Measurements from ENCODE around the gene LRCH1. TPM values are rescaled to one million over a fixed set of nuclear protein-coding genes. Genes with fewer than 3 reads are reported as not detected.

Gene LRCH1
- total RNA-seq, 1 experiment from 2014 or later, result 5.3 TPM

DNA sequence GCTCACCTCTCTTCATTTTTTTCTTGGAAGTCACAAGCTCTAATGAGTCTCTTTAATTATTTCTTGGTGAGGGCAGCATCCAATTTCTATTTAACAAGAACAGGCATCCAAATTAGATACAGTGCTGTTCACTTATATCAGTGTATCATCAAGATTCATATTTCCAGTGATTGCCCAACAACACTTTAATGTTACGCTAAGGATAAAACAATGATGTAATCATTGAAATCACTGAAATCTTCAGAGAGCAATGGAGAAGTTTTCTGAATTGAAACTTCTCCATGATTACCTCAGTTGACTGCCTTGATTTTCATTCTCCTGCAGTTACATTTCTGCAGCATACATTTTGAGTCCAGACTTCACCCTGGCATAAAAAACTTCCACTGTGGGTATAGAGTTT is 17.1 kb upstream of the LRCH1 start:
- DNase-seq (ENCODE audit: low read depth), result no peak

DNA sequence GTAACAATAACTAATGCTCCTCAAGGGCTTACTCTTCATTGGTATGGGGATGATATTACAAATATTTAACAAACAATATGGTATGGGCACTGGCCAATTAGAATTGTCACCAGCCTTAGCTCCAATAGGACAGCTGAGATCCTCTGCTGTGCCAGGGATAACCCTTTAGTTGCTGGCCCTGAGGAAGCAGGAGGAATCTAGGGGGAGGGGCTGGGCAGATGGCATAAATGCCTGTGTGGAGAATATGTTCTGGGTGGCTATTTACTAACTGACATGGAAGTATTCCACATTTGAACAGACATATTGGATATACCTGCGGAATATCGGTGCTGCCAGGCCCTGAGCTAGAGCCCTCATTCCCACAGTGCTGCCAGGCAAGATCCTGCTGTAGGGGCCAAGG is 16.6 kb upstream of the LRCH1 start:
- no peak for DNase-seq (ENCODE audit: low read depth)

DNA sequence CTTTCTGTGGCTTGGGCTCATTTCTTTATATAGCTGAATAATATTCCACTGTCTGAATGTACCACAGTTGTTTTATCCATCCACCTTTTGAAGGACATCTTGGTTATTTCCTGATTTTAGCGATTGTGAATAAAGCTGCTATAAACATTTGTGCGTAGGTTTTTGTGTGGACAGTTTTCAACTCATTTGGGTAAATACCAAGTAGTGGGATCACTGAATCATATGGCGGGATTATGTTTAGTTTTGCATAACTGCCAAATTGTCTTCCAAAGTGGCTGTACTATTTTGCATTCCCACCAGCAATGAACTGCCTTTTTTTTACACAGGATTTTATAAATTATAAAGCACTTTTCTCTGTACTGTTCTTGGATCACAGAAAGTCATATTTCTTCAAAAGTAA is 13.7 kb upstream of the LRCH1 start:
- DNase-seq (ENCODE audit: low read depth), result no peak

DNA sequence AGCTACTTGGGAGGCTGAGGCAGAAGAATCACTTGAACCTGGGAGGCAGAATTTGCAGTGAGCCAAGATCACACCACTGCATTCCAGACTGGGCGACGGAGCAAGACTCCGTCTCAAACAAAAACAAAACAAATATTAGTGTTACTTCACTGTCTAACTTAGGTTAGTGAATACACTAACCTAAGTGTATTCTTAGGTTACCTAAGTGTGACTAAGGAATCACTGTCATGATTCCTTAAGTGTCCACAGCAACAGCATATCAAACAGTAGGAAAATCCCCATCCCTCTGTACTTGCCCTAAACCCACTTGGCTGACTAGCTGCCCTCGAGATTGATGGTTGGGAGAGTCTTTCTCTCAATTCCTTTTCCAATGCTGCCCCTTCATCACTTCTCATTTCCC is 11.8 kb upstream of the LRCH1 start:
- no peak for DNase-seq (ENCODE audit: low read depth)

DNA sequence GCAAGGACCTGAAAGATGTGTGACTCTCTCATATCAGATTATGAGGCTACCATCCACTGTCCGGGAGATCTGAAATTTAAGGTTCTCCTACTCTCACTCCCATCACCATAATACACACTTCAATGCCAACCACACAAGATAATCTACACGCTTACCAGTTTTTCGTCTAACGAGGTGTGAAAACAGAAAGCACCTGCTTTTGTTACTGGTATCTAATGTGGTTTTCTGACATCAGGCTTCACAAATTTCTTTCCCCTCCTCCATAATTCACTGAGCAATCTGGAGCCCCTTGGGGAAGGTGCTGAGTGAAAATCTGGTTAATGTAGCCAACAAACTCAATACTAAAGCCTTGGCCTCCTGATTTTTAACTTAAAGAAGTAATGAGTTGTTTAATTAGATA is 10.1 kb upstream of the LRCH1 start:
- no peak for DNase-seq (ENCODE audit: low read depth)

DNA sequence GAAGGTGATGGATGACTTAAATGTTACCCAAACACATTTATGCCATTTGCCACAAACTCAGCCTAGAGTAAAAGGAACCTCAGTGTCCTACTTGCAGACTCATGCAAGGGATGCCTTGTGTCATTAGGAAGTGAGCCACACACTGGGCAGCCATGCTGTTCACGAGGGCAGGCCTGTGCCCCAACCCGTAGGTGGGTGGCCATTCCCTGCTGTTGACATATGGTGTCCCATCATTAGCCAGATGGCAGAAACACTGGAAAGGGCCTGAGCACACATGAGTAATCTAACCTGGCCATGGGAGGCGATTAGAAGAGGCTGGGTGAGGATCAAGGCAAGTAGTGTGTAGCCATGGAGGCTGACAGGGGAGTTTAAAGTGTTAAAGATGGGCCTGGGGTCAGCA is 9.7 kb upstream of the LRCH1 start:
- DNase-seq (ENCODE audit: low read depth), result no peak

DNA sequence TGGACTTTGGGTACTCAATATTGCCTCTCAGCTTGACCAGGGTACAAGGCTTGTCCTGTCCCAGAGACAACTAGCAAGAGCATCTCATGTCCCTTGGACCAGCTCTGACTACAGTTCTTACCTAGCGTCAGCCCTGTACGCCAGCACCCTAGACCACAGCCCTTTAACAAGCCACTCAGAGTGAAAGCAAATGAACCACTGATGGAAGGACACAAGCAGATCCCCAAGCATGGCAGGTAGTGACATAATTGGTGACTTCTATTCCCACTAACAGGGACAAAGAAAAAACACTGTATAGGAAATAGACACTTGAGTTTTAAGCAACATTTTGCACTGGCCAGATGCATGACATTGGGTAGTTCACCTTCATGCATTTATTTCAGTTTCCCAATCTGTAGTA is 8.8 kb upstream of the LRCH1 start:
- DNase-seq (ENCODE audit: low read depth), result no peak

DNA sequence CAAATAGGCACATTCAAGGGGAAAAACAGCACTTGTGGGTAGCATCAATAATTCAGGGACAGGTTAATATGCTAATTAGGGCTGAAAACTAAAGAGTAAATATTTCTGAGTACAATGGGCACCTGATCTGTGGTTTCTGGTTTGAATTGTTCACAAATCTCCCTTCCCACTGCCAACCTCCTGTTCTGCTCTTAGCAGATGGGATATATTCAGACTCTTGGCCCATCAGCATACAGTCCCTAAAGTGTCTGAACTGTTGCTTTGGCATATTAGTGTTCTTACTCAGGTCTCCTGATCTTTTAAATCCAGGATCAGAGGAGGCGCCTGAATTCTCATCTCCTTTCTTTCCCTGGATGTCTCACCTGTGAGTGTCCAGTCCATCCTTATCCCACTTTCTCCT is 8.2 kb upstream of the LRCH1 start:
- no peak for DNase-seq (ENCODE audit: low read depth)

DNA sequence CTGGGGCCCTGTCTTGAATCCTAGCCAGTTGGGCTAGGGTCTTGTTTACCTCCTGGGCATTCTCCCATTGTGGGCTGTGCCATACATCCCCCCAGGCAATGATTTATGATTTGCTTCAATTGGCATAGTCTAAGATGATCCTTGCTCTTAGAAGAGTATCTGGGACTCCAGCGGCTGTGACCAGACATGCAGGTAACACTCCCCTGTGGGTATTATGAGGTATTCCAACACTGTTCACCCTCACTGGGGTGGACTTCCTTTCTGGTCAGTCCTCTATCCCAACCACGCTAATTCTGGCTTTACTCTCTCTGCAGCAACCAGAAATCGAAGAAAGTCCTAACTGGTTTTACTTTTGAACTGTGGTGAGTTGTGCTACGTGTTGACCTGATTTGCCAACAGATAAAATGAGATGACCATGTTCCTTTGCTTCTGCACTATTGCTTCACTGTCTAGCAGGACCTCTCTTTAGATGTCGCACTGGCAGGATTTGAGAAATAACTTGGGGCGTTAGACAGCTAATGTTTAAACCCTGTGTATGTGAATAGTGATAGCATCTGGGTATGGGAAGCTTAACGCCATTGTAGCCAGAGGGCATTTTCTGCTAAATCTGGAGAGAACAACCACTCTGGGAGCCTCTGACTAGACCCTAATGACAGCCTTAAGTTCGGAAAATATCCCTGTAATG is 6.7 kb upstream of the LRCH1 start:
- DNase-seq (ENCODE audit: low read depth), result no peak

DNA sequence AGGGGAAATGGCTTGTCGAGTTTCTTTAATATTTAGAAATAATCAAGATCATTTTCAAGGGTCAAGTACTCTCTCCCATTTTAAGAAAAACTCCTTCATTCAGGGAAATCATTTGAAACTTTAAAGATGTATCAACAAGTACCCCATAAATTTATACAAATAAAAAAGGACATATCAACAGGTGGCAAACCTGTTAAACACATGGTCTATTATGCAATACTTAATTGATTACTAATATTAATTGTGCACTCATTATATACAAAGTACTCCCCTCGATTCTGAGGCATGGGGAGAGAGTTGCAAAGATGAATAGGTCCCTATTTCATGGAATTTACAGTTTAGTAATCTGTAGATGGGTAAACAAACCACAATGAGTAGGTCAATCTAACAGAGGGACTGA is 2.1 kb upstream of the LRCH1 start:
- no peak for DNase-seq (ENCODE audit: low read depth)

DNA sequence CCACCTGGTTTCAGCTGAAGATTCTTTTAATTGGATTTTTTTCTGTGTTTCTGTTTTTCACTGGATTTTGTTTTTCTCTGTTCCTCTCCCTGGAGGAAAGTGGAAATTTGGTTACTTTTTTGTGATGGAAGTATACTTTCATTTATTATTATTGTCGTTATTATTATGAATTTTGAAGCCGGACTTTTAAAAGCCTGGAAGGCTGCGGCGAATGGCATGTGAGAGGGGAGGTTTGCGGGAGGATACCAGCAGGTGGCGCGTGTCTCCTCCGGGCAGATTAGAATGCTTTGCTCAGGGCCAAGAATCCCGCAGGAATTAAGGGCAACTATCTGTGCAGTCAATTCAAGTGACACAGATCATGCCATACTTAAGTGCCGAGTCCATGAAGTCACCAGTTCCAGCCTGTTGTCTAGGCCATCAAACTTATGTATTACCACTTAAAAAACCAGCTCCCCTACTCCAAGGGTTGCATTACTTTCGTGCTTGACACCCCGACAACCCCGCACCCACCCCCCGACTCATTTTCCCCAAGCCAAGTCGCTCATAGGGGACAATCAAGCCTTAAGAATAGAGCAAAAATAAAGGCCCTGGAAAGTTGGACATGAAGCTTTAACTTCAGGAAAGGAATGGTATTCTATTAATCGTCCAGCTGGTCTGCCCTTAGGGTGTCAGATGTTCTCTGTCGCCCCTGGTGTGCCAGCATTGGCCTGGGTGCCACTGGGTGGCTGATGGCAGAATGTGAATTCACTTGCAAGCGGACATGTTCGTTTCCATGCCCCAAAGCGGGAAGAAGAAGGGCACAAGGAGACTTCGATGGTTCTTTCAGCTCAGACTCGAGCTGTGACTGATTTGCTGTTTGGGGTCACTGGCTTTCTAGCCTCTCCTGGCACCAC is 1.3 kb upstream of the LRCH1 start:
- peak; percentile 72 for DNase-seq (ENCODE audit: low read depth)

DNA sequence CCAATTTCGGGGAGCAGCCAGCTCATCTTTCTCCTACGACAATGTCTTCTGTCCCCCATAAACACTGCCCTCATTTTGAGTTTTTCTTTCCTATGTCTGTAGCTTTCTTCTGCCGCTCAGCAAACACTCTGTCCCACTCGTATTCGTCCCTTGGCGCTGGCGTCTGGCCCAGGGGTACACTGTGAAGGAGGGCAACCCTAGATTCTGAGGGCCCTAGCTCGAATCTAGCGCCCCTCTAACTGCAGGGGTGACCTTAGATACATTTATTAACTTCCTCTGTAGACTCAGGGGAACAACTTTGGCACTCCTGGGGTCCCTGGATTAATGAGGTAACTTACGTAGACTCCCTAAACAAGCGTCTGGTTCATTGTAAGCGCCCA is 677 bp upstream of the LRCH1 start:
- DNase-seq (ENCODE audit: low read depth), result no peak

DNA sequence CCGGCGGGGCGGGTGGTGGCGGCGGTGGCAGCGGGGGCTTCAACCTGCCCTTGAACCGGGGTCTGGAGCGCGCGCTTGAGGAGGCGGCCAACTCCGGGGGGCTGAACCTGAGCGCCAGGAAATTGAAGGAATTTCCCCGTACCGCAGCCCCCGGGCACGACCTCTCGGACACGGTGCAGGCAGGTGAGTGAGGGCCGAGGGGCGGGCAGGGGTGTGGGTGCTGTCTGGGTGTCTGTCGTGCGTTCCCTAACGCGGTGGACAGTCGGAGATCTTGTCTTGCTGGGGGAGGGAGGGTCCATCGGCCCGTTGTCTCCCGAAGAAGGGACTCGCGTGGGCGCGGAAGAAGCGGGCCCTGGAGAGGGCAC is 533 bp downstream of the LRCH1 start:
- DNase-seq (ENCODE audit: low read depth), result no peak

DNA sequence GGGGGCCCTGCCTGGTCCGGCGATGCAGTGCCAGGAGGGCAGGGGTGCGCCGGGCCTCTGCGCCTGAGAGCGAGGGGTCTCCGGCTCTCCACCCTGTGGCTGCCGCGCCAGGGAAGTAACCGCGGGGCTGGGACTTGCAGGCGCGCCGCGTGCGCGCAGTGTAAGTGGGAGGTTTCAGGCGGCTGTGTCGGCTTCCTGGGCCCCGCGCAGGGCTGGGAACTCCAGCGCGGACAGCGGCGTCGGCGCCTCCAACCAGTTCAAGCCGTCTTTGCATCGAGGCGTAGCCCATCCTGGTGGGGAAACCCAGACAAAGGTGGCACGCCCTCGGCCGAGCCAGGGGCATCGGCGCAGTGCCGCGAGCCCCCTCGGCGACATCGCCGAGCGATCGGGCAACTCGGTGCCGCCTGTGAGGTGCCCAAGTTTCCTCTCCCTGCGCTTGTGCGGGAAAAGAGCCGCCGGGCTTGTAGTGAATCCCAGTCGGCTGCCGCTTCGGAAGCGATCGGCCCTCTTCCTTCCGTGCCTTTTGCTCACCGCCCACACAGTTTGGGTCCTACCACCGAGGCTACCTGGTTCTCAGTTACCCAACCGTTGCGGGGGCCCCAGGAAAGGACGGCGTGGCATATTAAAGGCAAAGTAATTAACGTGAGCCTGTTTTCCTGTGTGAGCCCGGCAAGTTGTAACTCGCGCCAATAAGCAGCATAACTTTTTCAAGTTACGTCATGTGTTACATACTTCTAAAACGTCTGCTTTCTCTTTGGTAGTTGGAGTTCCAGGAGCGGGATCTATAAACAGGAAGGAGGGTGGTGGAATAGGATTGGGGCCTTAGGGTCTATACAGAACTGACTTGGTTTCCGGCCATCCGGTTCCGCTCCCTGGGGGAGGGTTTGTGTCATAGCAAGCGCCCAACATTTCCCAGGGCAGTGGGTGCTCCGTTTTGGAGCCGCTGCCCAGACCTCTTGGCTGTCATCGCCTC is 1.2 kb downstream of the LRCH1 start:
- DNase-seq (ENCODE audit: low read depth), result peak; percentile 74

DNA sequence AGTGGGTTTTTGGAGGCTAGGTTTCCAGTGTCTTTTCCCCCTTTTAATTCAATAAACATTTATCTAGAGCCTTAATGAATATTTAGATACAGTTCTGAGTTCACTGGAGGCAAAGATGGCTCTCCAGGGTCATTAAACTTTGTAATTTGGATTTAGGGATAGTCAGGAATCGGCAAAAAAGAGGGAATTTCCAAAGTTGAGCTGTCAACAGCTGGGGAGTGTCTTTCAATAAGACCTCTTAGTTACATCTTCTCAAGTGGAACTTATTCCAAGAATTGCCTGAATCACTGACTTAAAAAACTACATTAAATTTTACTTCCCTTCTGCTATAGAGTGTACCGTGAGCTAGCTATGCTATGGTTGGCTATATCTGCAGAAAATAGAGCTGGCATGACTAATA is 2.0 kb downstream of the LRCH1 start:
- DNase-seq (ENCODE audit: low read depth), result no peak

DNA sequence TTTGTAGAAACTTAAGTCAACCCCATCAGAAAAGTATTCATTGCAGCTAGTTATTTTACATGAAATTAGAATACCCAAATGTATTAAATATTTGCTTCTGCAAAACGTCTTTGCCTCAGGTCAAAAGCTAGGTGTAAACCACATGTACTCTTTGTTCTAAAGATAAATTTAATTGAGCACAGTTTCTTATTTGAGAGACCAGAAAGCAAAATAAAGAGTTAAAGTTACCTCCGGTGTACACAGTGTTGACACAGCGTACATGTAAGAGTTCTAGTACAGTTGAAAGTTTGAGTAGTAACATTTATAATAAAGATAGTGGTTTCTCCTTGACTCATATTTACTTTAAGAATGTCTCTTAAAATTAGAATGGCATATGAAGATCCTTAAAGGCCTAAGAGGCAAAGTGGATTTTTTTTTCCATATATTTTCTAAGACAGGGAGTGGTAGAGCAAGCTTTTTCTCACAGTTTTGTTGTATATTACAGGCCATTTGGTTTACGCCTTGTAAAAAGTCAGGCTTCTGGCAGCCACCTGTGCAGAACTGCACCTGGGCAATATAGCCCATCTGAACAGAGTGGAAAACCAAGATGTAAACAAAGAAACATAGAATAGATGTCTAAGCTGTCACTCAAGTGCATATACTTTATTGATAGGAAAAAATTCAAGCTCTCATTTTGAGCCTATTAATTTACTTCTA is 2.9 kb downstream of the LRCH1 start:
- DNase-seq (ENCODE audit: low read depth), result no peak

DNA sequence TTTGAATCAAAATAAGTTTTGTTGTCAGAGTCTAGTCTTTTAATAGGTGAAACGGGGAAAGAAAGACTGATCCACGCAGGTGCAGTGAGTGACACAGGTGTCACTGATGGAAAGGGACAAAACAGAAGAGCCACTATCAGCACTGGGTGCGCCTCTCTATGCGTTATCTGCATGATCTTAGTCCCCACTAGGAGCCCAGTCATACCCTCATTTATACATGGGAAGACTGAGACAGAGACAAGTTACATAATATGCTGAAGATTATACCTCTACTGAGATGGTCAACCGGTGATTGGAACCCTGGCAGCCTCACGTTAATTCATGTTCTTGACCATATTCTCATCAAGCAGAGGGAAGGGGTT is 3.4 kb downstream of the LRCH1 start:
- no peak for DNase-seq (ENCODE audit: low read depth)

DNA sequence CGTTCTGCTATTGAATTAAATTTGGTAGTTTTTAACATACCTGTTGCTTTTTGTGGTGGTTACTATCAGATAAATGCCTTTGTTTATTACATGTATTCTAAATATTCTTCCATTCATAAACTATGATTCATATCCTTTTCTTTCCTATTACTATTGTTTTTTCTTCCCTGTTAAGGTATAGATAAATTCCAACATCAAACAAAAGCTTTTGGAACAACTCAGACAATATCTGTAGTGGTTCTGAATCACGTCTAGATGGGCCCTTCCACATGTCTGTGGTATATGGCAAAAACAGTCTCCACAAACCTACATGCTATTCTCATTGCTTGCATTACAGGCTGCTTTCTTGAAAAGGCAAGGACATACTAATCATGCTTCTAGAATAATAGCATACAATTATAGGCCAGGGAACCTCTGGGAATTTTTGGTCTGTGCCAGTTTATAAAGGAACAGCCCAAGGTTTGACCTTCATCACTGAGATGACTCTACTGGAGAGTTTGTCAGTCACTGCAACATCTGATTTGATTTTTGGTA is 6.4 kb downstream of the LRCH1 start:
- DNase-seq (ENCODE audit: low read depth), result no peak

DNA sequence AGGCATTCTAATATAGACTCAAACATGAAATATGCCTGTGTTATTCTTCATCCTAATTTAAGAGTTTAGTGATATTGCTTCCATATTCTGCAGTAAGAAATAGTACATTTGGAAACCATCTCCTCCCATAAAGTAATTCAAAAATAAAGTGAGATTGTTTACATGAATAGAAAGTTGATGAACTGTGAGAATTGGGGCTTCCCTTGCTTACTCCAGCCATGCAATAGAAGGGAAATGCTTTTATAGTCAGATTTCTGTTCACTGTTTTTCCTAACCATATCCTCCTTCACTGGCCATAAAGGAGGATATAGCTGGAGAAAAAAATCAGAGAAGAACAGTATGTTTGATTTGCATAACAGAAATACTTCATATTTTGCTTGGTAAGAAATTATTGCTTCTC is 7.8 kb downstream of the LRCH1 start:
- DNase-seq (ENCODE audit: low read depth), result no peak

DNA sequence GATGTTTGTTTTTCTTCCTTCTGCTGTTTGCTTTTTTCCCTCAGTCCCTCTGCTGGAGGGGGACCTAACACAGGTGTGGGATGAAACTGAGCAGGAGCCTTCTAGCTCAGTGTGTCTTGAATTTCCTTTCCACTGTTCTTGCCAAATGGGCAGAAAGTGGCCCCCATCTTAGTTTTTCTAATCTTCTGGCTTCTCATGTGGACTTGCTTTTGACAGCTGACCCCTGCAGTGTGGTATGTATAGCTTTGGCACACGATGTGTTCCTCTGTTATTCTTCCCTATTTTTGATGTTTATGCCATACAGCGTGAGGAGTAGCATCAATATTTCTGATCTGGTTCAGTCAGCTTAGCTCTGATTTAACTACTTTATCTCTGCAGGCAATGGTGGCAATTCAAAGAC is 8.3 kb downstream of the LRCH1 start:
- DNase-seq (ENCODE audit: low read depth), result no peak

DNA sequence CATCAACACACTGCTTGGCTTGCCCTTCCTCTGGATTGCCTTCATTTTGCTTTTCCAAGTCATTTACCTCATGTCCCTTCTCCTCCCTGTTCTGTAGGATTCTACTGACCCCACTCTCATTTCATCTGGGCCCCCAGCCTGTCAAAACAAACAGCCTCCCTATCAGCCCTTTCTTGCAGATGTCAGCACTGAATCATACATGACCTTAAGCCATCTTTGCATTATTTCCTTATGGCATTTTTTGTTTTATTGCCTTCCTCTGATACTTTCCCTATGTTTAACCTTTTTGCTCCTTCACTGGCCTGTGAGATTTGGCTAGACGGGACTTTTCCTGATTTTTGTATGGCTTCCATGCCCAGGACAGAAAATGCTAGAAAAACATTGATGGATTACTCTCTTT is 8.7 kb downstream of the LRCH1 start:
- no peak for DNase-seq (ENCODE audit: low read depth)
